ENCODE results near the gene SMKR1.

SMKR1 gene

DNA sequence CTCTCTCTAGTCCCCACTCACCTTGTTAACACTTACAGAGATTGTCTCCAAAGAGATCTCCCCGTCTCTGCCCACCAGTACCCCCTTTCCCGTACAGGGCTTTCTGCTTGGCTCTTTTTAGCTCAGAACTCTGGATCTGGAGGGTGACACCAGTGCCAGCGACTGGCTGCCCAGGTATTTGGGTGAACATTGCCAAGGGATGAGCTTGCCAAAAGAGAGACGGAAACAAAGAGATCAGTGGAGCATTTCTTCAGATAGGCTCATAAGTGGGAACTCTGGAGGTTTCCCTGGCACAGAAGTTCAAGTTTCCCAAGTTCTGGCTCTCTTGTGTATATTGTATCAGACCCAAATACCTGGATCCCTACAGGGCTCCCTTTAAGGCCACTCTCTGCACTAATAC, 38.1 kb upstream of the SMKR1 start:
- DNase-seq (ENCODE audit: low spot score) (no peak), ATAC-seq (ENCODE audit: low read depth) (no peak)
- H3K4me3 ChIP-seq (ENCODE audit: severe bottlenecking), result no peak overlapping the region
- H3K27me3 ChIP-seq (ENCODE audit: insufficient read depth, poor library complexity, severe bottlenecking), result no peaks in the 10 kb centered on the region
- no peaks in the 10 kb centered on the region for H3K9me3 ChIP-seq (ENCODE audit: severe bottlenecking)
- H3K4me1 ChIP-seq (ENCODE audit: insufficient read depth, poor library complexity, severe bottlenecking), result no peaks in the 10 kb centered on the region
- H3K27ac ChIP-seq (ENCODE audit: poor library complexity, severe bottlenecking), result no peak overlapping the region
- TF ChIP-seq, protein P1, sequence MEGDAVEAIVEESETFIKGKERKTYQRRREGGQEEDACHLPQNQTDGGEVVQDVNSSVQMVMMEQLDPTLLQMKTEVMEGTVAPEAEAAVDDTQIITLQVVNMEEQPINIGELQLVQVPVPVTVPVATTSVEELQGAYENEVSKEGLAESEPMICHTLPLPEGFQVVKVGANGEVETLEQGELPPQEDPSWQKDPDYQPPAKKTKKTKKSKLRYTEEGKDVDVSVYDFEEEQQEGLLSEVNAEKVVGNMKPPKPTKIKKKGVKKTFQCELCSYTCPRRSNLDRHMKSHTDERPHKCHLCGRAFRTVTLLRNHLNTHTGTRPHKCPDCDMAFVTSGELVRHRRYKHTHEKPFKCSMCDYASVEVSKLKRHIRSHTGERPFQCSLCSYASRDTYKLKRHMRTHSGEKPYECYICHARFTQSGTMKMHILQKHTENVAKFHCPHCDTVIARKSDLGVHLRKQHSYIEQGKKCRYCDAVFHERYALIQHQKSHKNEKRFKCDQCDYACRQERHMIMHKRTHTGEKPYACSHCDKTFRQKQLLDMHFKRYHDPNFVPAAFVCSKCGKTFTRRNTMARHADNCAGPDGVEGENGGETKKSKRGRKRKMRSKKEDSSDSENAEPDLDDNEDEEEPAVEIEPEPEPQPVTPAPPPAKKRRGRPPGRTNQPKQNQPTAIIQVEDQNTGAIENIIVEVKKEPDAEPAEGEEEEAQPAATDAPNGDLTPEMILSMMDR (IDR thresholded peaks at IDR 0.05; ENCODE audit: poor library complexity, severe bottlenecking), result no peak
- H3K36me3 ChIP-seq (ENCODE audit: low read depth), result peaks cover 42% of the 10 kb centered on the region

DNA sequence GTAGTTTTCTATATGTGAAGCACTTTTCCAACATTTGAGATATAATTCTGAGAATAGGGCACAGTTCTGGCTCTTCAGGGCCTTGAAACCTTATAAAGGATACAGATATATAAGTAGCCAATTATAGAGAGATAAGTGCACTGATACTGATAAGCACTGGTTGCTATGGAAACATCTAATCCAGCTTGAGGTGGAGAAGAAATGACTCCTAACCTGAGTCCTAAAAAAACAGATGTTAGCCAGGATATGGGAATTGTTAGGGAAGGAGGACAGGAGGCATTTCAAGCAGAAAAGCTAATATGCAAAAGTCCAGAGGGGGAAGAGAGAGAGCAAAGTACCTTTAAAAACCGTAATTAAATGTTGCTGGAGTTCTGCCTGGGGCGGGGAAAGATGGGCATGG, 37.3 kb upstream of the SMKR1 start:
- Histone ChIP-seq H3K4me1 (ENCODE audit: insufficient read depth, poor library complexity, severe bottlenecking) (no peaks in the 10 kb centered on the region), H3K27me3 (ENCODE audit: insufficient read depth, poor library complexity, severe bottlenecking) (no peaks in the 10 kb centered on the region), H3K27ac (ENCODE audit: poor library complexity, severe bottlenecking) (no peak overlapping the region), H3K9me3 (ENCODE audit: severe bottlenecking) (no peaks in the 10 kb centered on the region), H3K36me3 (ENCODE audit: low read depth) (peaks cover 33% of the 10 kb centered on the region), H3K4me3 (ENCODE audit: severe bottlenecking) (no peak overlapping the region)
- no peak for DNase-seq (ENCODE audit: low spot score)
- ATAC-seq (ENCODE audit: low read depth), result no peak
- TF ChIP-seq, protein P1 (IDR thresholded peaks at IDR 0.05; ENCODE audit: poor library complexity, severe bottlenecking), result no peak

DNA sequence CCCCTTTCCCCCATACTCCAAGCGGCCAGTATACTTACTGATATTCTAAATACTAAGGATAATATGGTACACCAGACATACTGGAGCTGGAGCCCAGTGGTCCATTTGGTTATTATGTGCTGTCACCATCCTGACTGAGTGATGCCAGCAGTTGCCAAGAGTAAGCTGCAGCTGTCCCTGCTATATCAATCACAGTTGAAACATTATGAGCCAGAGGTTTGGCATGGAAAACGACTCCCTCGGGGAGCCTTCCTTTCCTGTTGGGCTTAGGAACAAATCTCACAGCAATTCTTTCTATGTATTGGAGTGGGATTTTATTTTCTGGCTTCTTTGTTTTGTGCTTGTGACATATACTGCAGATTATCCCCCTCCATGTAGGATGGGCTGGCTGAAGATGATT, 35.5 kb upstream of the SMKR1 start:
- Histone ChIP-seq H3K4me3 (ENCODE audit: severe bottlenecking) (no peak overlapping the region), H3K9me3 (ENCODE audit: severe bottlenecking) (no peaks in the 10 kb centered on the region), H3K36me3 (ENCODE audit: low read depth) (peaks cover 23% of the 10 kb centered on the region), H3K4me1 (ENCODE audit: insufficient read depth, poor library complexity, severe bottlenecking) (no peaks in the 10 kb centered on the region), H3K27me3 (ENCODE audit: insufficient read depth, poor library complexity, severe bottlenecking) (no peaks in the 10 kb centered on the region), H3K27ac (ENCODE audit: poor library complexity, severe bottlenecking) (no peak overlapping the region)
- TF ChIP-seq, protein P1 (IDR thresholded peaks at IDR 0.05; ENCODE audit: poor library complexity, severe bottlenecking), result no peak
- ATAC-seq (ENCODE audit: low read depth), result no peak
- DNase-seq (ENCODE audit: low spot score), result no peak

DNA sequence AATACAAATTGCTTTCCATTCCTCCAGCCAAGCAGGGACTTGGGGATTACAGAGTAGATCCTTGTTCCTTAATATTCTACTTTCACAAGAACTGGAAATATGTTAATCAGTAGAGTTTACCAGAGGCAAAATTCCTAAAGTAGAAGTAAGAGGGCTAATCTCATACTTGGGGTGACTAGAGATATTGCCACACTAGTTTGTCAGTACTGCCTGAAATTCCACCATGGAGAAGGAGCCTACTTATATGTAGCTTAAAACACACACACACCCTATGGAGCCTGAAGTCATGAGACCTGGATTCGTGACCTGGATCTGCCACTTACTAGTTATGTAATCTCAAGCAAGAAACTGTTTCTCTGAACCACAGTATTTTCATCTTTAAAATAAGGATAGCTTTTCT, 34.2 kb upstream of the SMKR1 start:
- no peaks in the 10 kb centered on the region for H3K9me3 ChIP-seq (ENCODE audit: severe bottlenecking)
- no peak overlapping the region for H3K4me3 ChIP-seq (ENCODE audit: severe bottlenecking)
- H3K27me3 ChIP-seq (ENCODE audit: insufficient read depth, poor library complexity, severe bottlenecking), result no peaks in the 10 kb centered on the region
- no peak for ATAC-seq (ENCODE audit: low read depth)
- no peak for DNase-seq (ENCODE audit: low spot score)
- TF ChIP-seq, protein P1 (IDR thresholded peaks at IDR 0.05; ENCODE audit: poor library complexity, severe bottlenecking), result no peak
- no peak overlapping the region for H3K27ac ChIP-seq (ENCODE audit: poor library complexity, severe bottlenecking)
- peaks cover 33% of the 10 kb centered on the region for H3K36me3 ChIP-seq (ENCODE audit: low read depth)
- no peaks in the 10 kb centered on the region for H3K4me1 ChIP-seq (ENCODE audit: insufficient read depth, poor library complexity, severe bottlenecking)

DNA sequence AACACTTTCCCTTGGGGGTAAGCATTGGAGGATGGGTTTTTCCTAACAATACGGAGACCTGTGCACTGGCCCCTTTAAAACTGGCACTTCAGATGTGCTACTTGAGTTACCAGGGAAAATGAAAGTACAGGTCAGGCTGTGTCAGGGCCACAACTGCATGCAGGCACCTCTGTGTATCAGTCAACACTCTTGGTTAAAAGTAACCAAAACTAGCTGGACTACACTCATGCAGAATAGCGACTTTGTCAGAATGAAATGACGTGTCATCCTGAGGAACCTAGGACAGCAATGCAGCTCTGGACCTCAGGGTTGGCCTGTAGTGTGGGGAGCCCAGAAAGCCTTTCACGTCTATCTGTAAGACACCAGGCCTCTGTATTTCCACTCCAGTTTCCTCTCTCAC, 33.8 kb upstream of the SMKR1 start:
- no peaks in the 10 kb centered on the region for H3K27me3 ChIP-seq (ENCODE audit: insufficient read depth, poor library complexity, severe bottlenecking)
- no peaks in the 10 kb centered on the region for H3K4me1 ChIP-seq (ENCODE audit: insufficient read depth, poor library complexity, severe bottlenecking)
- H3K4me3 ChIP-seq (ENCODE audit: severe bottlenecking), result no peak overlapping the region
- no peak for DNase-seq (ENCODE audit: low spot score)
- peaks cover 31% of the 10 kb centered on the region for H3K36me3 ChIP-seq (ENCODE audit: low read depth)
- no peak overlapping the region for H3K27ac ChIP-seq (ENCODE audit: poor library complexity, severe bottlenecking)
- no peak for ATAC-seq (ENCODE audit: low read depth)
- no peaks in the 10 kb centered on the region for H3K9me3 ChIP-seq (ENCODE audit: severe bottlenecking)
- TF ChIP-seq, protein P1 (IDR thresholded peaks at IDR 0.05; ENCODE audit: poor library complexity, severe bottlenecking), result no peak
